ENCODE measurements around the gene RTN4R.

Gene RTN4R

GRCh38 chr22:20199906-20200305, 68.2 kb downstream of the RTN4R start:
- TF ChIP-seq SIN3A (IDR thresholded peaks at IDR 0.05; ENCODE audit: borderline replicate concordance, insufficient read depth, low read length) (no peak), POLR2AphosphoS5 (IDR thresholded peaks at IDR 0.05; ENCODE audit: low read depth, low read length) (no peak), TAF1 (IDR thresholded peaks at IDR 0.05; ENCODE audit: borderline replicate concordance, insufficient read depth, low read length) (no peak), FOXP2 (optimal IDR thresholded peaks at IDR 0.05; ENCODE audit: borderline replicate concordance, extremely low read depth, extremely low read length, insufficient read depth) (no peak), REST (IDR thresholded peaks at IDR 0.05; ENCODE audit: insufficient read depth in 1 of 2, low read depth in 2 of 2, low read length in 2 of 2) (no peak)

GRCh38 chr22:20199413-20199842, 68.7 kb downstream of the RTN4R start:
- no peak for TF ChIP-seq SIN3A (IDR thresholded peaks at IDR 0.05; ENCODE audit: borderline replicate concordance, insufficient read depth, low read length)
- no peak for TF ChIP-seq FOXP2 (optimal IDR thresholded peaks at IDR 0.05; ENCODE audit: borderline replicate concordance, extremely low read depth, extremely low read length, insufficient read depth)
- TF ChIP-seq POLR2AphosphoS5 (IDR thresholded peaks at IDR 0.05; ENCODE audit: low read depth, low read length), result no peak
- no peak for TF ChIP-seq TAF1 (IDR thresholded peaks at IDR 0.05; ENCODE audit: borderline replicate concordance, insufficient read depth, low read length)
- TF ChIP-seq REST (IDR thresholded peaks at IDR 0.05; ENCODE audit: insufficient read depth in 1 of 2, low read depth in 2 of 2, low read length in 2 of 2), result no peak

GRCh38 chr22:20198557-20199319, 69.4 kb downstream of the RTN4R start:
- TF ChIP-seq FOXP2 (optimal IDR thresholded peaks at IDR 0.05; ENCODE audit: borderline replicate concordance, extremely low read depth, extremely low read length, insufficient read depth) (no peak), POLR2AphosphoS5 (IDR thresholded peaks at IDR 0.05; ENCODE audit: low read depth, low read length) (no peak), TAF1 (IDR thresholded peaks at IDR 0.05; ENCODE audit: borderline replicate concordance, insufficient read depth, low read length) (no peak), SIN3A (IDR thresholded peaks at IDR 0.05; ENCODE audit: borderline replicate concordance, insufficient read depth, low read length) (no peak), REST (IDR thresholded peaks at IDR 0.05; ENCODE audit: insufficient read depth in 1 of 2, low read depth in 2 of 2, low read length in 2 of 2) (no peak)

GRCh38 chr22:20197407-20198030, 70.6 kb downstream of the RTN4R start:
- TF ChIP-seq SIN3A (IDR thresholded peaks at IDR 0.05; ENCODE audit: borderline replicate concordance, insufficient read depth, low read length) (no peak), FOXP2 (optimal IDR thresholded peaks at IDR 0.05; ENCODE audit: borderline replicate concordance, extremely low read depth, extremely low read length, insufficient read depth) (no peak), POLR2AphosphoS5 (IDR thresholded peaks at IDR 0.05; ENCODE audit: low read depth, low read length) (no peak), REST (IDR thresholded peaks at IDR 0.05; ENCODE audit: insufficient read depth in 1 of 2, low read depth in 2 of 2, low read length in 2 of 2) (no peak)

All from PFSK-1 (cell line).